ENCODE data around the gene ACSF3. TPM values are rescaled to one million over a fixed set of nuclear protein-coding genes. Genes with fewer than 3 reads are reported as not detected.
"Not testable (repeated sequence)": the region's sequence is repeated elsewhere in the genome, so short reads cannot be mapped to it uniquely, and the experiment has no call there.

The ACSF3 gene
- total RNA-seq, 1 donor from 2014 or later = 41.6 TPM

DNA sequence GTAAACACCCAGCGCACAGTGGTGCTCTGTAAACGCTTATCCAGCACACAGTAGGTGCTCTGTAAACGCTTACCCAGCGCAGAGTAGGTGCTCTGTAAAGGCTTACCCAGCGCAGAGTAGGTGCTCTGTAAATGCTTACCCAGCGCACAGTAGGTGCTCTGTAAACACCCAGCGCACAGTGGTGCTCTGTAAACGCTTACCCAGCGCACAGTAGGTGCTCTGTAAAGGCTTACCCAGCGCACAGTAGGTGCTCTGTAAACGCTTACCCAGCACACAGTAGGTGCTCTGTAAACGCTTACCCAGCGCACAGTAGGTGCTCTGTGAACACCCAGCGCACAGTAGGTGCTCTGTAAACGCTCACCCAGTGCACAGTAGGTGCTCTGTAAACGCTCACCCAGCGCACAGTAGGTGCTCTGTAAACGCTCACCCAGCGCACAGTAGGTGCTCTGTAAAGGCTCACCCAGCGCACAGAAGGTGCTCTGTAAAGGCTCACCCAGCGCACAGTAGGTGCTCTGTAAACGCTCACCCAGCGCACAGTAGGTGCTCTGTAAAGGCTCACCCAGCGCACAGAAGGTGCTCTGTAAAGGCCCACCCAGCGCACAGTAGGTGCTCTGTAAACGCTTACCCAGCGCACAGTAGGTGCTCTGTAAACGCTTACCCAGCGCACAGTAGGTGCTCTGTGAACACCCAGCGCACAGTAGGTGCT, 92.4 kb downstream of the ACSF3 start:
- H3K27me3 Mint-ChIP-seq; H3K36me3 Mint-ChIP-seq (ENCODE audit: low read depth); H3K4me3 Mint-ChIP-seq; H3K4me1 Mint-ChIP-seq; H3K27ac Mint-ChIP-seq; H3K9me3 Mint-ChIP-seq; intact Hi-C loops (cut with micrococcal nuclease): not testable (repeated sequence)
- peak; percentile 73 for DNase-seq

DNA sequence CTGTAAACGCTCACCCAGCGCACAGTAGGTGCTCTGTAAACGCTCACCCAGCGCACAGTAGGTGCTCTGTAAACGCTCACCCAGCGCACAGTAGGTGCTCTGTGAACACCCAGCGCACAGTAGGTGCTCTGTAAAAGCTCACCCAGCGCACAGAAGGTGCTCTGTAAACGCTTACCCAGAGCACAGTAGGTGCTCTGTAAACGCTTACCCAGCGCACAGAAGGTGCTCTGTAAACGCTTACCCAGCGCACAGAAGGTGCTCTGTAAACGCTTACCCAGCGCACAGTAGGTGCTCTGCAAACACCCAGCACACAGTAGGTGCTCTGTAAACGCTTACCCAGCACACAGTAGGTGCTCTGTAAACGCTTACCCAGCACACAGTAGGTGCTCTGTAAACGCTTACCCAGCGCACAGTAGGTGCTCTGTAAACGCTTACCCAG, 93.0 kb downstream of the ACSF3 start:
- H3K27me3 Mint-ChIP-seq; H3K27ac Mint-ChIP-seq; H3K9me3 Mint-ChIP-seq; H3K36me3 Mint-ChIP-seq (ENCODE audit: low read depth); H3K4me3 Mint-ChIP-seq; intact Hi-C loops (cut with micrococcal nuclease); H3K4me1 Mint-ChIP-seq: not testable (repeated sequence)
- DNase-seq = peak; percentile 70

DNA sequence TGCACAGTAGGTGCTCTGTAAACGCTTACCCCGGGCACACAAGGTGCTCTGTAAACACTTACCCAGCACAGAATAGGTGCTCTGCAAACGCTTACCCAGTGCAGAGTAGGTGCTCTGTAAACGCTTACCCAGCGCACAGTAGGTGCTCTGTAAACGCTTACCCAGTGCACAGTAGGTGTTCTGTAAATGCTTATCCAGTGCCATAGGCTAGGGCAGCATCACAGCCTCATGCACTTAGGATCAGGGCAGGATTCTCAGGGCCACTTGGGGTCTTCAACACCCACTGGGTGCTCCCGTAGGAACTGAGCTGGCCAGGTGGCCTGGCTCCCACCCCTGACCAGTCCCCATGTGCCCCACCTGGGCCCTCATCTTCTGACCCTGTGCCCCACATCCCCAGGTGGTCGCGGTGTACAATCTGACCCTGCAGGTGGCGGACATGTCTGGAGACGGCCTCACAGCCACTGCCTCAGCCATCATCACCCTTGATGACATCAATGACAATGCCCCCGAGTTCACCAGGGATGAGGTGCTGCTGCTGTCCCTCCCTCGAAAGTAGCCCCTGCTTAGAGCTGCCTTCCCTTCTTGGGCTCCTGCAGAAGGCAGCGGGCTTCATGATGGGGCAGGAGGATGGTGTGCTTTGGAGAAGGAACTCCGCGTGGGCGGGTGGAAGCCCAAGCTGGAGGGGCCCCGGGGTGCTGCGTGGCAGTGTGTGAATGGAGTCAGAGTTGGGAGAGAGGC, 93.5 kb downstream of the ACSF3 start:
- Mint-ChIP-seq H3K4me3 (no peak overlapping the region), H3K4me1 (peaks cover 3% of the 10 kb centered on the region), H3K27ac (peak overlapping the region; percentile 16), H3K9me3 (no peaks in the 10 kb centered on the region), H3K36me3 (ENCODE audit: low read depth) (no peaks in the 10 kb centered on the region), H3K27me3 (no peaks in the 10 kb centered on the region)
- DNase-seq = peak; percentile 83
- intact Hi-C loops (cut with micrococcal nuclease) = no loop called here

DNA sequence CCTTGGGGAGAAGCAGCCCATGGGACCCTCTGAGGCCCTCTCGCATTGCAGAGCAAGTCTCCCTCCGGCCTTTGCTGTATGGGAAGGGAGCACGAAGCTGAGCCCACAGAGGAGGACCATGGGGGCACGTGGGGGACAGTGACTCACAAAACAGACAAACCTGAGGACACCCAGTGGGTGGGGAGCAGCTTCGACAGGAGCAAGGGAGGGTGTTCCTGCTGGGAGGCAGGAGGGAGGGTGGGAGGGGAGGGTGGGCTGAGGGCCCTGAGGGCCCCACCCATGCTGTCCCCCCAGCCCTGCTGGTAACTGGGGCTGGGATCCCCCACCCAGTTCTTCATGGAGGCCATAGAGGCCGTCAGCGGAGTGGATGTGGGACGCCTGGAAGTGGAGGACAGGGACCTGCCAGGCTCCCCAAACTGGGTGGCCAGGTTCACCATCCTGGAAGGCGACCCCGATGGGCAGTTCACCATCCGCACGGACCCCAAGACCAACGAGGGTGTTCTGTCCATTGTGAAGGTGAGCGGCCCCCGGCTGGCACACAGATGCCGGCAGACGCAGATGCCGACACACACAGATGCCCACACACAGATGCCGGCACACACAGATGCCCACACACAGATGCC, 94.2 kb downstream of the ACSF3 start:
- Mint-ChIP-seq H3K9me3 (no peaks in the 10 kb centered on the region), H3K4me1 (peaks cover 3% of the 10 kb centered on the region), H3K27me3 (no peaks in the 10 kb centered on the region), H3K4me3 (no peak overlapping the region), H3K36me3 (ENCODE audit: low read depth) (no peaks in the 10 kb centered on the region), H3K27ac (no peak overlapping the region)
- intact Hi-C loops (cut with micrococcal nuclease) = no loop called here
- DNase-seq = no peak

DNA sequence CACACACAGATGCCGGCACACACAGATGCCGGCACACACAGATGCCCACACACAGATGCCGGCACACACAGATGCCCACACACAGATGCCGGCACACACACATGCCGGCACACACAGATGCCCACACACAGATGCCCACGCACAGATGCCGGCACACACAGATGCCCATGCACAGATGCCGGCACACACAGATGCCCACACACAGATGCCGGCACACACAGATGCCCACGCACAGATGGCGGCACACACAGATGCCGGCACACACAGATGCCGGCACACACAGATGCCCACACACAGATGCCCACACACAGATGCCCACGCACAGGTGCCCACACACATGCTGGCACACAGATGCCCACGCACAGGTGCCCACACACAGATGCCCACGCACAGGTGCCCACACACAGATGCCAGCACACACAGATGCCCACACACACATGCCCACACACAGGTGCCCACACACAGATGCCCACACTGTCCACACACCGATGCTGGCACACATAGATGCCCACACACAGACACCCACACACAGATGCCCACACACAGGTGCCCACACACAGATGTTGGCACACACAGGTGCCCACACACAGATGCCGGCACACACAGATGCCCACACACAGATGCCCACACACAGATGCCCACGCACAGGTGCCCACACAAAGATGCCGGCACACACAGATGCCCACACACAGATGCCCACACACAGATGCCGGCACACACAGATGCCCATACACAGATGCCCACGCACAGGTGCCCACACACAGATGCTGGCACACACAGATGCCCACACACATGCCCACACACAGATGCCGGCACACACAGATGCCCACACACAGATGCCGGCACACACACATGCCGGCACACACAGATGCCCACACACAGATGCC, 95.1 kb downstream of the ACSF3 start:
- H3K27ac Mint-ChIP-seq; H3K4me1 Mint-ChIP-seq; intact Hi-C loops (cut with micrococcal nuclease); H3K27me3 Mint-ChIP-seq; H3K4me3 Mint-ChIP-seq; DNase-seq; H3K36me3 Mint-ChIP-seq (ENCODE audit: low read depth); H3K9me3 Mint-ChIP-seq: not testable (repeated sequence)

DNA sequence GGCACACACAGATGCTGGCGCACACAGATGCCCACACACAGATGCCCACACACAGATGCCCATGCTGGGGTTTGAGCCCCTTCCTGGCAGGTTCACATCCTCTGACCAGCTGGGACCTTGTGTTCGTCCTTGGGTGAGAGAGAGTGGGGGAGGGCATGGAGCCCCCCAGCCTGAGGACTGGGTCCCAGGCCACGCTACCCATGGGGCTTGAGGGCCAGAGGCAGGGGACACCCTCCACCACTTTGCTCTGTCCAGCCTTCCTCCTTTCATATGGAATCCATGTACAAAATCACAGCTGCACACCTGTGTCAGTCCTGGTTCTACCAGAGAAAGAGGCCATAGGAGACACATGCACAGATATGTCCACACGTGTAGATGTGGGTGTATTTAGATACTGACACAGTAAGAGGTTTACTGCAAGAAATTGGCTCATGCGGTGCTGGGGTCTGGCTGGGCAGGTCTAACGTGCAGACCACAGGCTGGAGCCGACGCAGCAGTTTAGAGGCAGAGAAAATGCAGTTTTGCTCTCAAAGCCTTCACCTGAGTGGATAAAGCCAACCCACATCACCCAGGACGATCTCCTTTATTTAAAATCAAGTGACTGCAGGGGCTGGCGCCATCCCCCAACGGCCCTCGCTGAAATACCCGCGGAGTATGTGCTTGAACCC, 95.8 kb downstream of the ACSF3 start:
- intact Hi-C loops (cut with micrococcal nuclease) = no loop called here
- H3K4me1 Mint-ChIP-seq = peaks cover 3% of the 10 kb centered on the region
- H3K36me3 Mint-ChIP-seq (ENCODE audit: low read depth) = no peaks in the 10 kb centered on the region
- no peaks in the 10 kb centered on the region for H3K27me3 Mint-ChIP-seq
- no peaks in the 10 kb centered on the region for H3K9me3 Mint-ChIP-seq
- no peak overlapping the region for H3K4me3 Mint-ChIP-seq
- DNase-seq = no peak
- H3K27ac Mint-ChIP-seq = no peak overlapping the region

DNA sequence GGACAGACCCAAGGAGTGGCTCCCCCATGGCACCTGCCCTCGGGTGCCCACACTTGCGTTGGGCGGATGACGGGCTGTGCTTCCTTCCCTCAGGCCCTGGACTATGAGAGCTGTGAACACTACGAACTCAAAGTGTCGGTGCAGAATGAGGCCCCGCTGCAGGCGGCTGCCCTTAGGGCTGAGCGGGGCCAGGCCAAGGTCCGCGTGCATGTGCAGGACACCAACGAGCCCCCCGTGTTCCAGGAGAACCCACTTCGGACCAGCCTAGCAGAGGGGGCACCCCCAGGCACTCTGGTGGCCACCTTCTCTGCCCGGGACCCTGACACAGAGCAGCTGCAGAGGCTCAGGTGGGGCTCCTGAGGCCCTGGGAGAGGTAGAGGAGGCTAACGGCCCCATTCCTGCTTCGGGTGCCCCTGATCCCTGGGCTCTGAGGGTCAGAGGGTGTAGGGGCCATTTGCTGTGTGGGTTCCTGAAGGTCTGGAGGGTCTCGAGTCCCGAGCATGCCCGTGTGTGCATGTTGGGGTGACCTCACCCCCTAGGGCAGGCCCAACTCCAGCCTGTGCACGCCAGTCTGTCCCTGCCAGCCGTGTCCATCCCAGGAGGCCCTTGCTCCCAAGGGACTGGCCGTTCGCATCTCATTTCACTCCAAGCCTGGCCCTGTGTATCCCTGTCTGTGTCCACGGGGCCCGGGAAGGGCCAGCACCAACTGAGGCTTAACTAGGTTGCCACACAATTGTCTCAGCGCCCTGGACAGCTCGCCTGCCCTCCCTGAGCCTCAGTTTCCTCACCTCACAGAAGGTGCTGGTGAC, 96.7 kb downstream of the ACSF3 start:
- no peak overlapping the region for H3K4me3 Mint-ChIP-seq
- no peaks in the 10 kb centered on the region for H3K9me3 Mint-ChIP-seq
- no peak overlapping the region for H3K27ac Mint-ChIP-seq
- no peak for DNase-seq
- H3K4me1 Mint-ChIP-seq = peaks cover 3% of the 10 kb centered on the region
- H3K36me3 Mint-ChIP-seq (ENCODE audit: low read depth) = no peaks in the 10 kb centered on the region
- no peaks in the 10 kb centered on the region for H3K27me3 Mint-ChIP-seq
- intact Hi-C loops (cut with micrococcal nuclease) = no loop called here

DNA sequence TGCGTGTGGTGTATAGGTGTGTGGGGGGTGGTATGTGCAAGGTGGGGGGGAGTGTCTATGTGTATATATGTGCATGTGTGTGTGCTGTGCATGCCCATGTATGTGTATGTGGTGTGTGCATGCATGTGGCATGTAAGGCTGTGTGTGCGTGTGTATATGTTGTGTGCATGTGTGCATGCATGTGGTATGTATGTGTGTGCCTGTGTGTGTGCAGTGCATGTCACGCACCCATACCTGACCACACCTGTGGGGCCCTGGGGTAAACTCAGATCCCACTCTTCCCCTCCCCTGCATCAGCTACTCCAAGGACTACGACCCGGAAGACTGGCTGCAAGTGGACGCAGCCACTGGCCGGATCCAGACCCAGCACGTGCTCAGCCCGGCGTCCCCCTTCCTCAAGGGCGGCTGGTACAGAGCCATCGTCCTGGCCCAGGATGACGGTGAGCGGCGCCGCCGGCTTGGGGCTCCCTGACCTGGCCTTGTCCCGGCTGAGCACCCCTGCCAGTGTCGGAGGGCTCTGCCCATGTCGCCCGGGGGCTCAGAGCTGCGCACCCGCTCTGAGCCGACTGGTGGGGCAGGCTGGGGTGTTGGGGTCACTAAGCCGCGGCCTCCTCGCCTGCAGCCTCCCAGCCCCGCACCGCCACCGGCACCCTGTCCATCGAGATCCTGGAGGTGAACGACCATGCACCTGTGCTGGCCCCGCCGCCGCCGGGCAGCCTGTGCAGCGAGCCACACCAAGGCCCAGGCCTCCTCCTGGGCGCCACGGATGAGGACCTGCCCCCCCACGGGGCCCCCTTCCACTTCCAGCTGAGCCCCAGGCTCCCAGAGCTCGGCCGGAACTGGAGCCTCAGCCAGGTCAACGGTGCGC, 97.6 kb downstream of the ACSF3 start:
- Mint-ChIP-seq H3K4me3 (no peak overlapping the region), H3K4me1 (peaks cover 3% of the 10 kb centered on the region), H3K27me3 (no peaks in the 10 kb centered on the region), H3K27ac (no peak overlapping the region), H3K36me3 (ENCODE audit: low read depth) (no peaks in the 10 kb centered on the region), H3K9me3 (no peaks in the 10 kb centered on the region)
- no peak for DNase-seq
- intact Hi-C loops (cut with micrococcal nuclease) = no loop called here

DNA sequence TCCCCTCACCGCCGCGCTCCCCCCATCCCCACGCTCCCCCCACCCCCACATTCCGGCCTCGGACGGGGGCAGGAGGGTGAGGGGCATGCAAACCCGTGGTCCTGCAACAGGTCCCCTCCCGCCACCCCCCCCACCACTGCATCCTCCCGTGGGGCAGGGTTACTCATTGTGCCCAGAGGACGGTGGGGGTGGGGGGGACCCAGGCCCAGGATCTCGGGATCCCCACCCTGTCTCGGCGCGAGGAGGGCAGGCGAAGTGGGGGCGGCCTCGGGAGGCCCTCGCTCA, 98.2 kb downstream of the ACSF3 start:
- Mint-ChIP-seq H3K27ac (no peak overlapping the region), H3K4me1 (peaks cover 3% of the 10 kb centered on the region), H3K27me3 (no peaks in the 10 kb centered on the region), H3K9me3 (no peaks in the 10 kb centered on the region), H3K36me3 (ENCODE audit: low read depth) (no peaks in the 10 kb centered on the region), H3K4me3 (no peak overlapping the region)
- DNase-seq = no peak
- intact Hi-C loops (cut with micrococcal nuclease) = loop anchor here (1.0 to 2.0 kb wide), 2 partner anchors 21 to 55 kb away; partner anchors contain the start of gene CDH15

DNA sequence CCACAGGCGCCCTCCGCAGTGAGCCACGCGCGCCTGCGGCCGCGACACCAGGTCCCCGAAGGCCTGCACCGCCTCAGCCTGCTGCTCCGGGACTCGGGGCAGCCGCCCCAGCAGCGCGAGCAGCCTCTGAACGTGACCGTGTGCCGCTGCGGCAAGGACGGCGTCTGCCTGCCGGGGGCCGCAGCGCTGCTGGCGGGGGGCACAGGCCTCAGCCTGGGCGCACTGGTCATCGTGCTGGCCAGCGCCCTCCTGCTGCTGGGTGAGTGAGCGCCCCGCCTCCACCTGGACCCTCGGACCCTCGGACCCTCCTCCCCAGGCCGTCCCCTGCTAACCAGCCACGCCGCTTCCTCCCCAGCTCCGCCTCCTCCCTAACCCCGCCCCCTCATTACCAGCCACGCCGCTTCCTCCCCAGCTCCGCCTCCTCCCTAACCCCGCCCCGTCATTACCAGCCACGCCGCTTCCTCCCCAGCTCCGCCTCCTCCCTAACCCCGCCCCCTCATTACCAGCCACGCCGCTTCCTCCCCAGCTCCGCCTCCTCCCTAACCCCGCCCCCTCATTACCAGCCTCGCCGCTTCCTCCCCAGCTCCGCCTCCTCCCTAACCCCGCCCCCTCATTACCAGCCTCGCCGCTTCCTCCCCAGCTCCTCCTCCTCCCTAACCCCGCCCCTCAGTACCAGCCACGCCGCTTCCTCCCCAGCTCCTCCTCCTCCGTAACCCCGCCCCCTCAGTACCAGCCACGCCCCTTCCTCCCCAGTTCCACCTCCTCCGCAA, 98.7 kb downstream of the ACSF3 start:
- H3K4me1 Mint-ChIP-seq; H3K27ac Mint-ChIP-seq; H3K9me3 Mint-ChIP-seq; H3K27me3 Mint-ChIP-seq; H3K36me3 Mint-ChIP-seq (ENCODE audit: low read depth); H3K4me3 Mint-ChIP-seq: not testable (repeated sequence)
- DNase-seq = peak; percentile 91
- intact Hi-C loops (cut with micrococcal nuclease) = loop anchor here (1.0 to 2.0 kb wide), 2 partner anchors 21 to 54 kb away; partner anchors contain the start of gene CDH15

DNA sequence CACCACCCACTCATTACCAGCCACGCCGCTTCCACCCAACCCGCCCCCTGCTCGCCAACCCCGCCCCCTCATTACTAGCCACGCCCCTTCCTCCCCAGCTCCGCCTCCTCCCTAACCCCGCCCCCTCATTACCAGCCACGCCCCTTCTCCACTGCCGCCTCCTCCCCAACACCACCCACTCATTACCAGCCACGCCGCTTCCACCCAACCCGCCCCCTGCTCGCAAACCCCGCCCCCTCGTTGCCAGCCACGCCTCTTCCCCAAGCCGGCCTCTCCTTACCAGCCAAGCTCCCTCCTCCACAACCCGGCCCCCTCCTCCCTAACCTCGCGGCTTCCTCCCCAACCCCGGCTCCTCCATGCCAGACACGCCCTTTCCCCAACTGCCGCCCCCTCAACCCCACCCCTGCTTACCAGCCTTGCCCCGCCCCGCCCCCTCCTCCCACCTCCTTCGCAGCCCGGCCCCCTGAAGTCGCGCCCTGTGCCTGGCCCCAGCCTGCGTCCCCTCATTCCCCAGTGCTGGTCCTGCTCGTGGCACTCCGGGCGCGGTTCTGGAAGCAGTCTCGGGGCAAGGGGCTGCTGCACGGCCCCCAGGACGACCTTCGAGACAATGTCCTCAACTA, 99.4 kb downstream of the ACSF3 start:
- Mint-ChIP-seq H3K27ac (no peak overlapping the region), H3K4me3 (no peak overlapping the region), H3K27me3 (no peaks in the 10 kb centered on the region), H3K9me3 (no peaks in the 10 kb centered on the region), H3K4me1 (no peaks in the 10 kb centered on the region), H3K36me3 (ENCODE audit: low read depth) (no peaks in the 10 kb centered on the region)
- intact Hi-C loops (cut with micrococcal nuclease) = loop anchor here (1.0 to 2.0 kb wide), 3 partner anchors 8 to 54 kb away; partner anchors contain the start of gene CDH15
- peak; percentile 82 for DNase-seq
